Activated CD8-positive, alpha-beta memory T cell treated with anti-CD3 and anti-CD28 coated beads for 4 hours (primary cell): ENCODE data around the gene ZMIZ2.
"Not testable (repeated sequence)": the region's sequence is repeated elsewhere in the genome, so short reads cannot be mapped to it uniquely, and the experiment has no call there.

ENCODE experiments used
- DNase-seq, 2 donors: peaks; one replicate each; pipeline ENCODE4 v3.0.0-alpha.2; 2020; ENCODE audit warnings: low read depth in 2 of 2

Gene ZMIZ2

GRCh38 chr7:44727937-44728262 lies 20.7 kb upstream of the ZMIZ2 start:
- DNase-seq: no peak

- no peak for DNase-seq
Measured at GRCh38 chr7:44729949-44730590, 18.6 kb upstream of the ZMIZ2 start.

- DNase-seq: not testable (repeated sequence)
Measured at GRCh38 chr7:44732971-44733370, 15.7 kb upstream of the ZMIZ2 start.

- no peak for DNase-seq
Measured at GRCh38 chr7:44733708-44734481, 14.8 kb upstream of the ZMIZ2 start.

DNA sequence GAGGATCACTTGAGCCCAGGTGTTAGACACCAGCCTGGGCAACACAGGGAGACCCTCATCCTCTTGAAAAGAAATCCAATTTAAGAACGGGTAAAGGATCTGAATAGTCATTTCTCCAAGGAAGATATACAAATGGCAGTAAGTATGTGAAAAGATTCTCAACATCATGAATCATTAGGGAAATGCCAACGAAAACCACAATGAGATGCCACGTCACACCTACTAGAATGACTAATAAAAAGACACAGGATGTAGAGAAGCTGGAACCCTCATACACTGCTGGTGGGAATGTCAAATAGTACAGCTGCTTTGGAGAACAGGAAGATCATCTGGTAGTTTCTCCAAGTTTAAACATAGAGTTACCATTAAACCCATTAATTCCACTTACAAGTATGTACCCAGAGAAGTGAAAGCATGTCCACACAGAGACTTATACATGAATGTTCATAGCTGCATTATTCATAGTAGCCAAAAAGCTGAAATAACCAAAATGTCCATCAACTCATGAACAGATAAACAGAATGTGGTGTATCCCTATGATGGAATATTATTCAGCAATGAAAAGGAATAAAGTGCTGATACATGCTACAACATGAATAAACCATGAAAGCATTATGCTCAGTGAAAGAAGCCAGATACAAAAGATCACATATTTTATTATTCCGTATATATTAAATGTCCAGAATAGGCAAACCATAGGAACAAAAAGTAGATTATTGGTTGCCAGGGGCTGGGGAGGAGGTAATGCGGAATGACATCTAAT lies 13.1 kb upstream of the ZMIZ2 start:
- no peak for DNase-seq

GRCh38 chr7:44736896-44737295 lies 11.8 kb upstream of the ZMIZ2 start:
- no peak for DNase-seq

DNA sequence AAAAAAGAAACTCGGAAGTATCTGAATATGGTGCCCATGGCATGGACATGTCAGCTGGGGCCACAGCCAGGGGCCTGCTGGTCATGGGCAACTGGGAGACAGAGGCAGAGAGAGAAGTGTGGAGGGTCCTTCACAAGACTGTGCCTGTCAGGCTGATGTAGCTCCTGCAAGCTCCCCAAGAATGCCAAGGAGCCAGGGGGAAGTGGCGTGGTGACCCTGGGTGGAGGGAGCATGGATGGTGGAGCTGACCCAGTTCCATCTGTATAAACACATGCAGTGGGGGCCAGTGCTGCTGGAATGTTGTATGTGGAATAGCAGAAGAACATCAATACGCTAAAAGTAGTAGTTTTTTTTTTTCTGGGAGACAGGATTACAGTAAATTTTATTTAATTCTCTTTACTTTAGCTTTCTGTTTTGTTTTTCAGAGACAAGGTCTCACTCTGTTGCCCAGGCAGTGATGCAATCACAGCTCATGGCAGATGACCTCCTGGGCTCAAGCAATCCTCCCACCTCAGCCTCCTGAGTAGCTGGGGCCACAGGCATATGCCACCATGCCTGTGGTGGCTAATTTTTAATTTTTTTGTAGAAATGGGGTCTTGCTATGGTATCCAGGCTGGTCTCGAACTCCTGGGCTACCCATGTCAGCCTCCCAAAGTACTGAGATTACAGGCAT lies 10.5 kb upstream of the ZMIZ2 start:
- no peak for DNase-seq

DNA sequence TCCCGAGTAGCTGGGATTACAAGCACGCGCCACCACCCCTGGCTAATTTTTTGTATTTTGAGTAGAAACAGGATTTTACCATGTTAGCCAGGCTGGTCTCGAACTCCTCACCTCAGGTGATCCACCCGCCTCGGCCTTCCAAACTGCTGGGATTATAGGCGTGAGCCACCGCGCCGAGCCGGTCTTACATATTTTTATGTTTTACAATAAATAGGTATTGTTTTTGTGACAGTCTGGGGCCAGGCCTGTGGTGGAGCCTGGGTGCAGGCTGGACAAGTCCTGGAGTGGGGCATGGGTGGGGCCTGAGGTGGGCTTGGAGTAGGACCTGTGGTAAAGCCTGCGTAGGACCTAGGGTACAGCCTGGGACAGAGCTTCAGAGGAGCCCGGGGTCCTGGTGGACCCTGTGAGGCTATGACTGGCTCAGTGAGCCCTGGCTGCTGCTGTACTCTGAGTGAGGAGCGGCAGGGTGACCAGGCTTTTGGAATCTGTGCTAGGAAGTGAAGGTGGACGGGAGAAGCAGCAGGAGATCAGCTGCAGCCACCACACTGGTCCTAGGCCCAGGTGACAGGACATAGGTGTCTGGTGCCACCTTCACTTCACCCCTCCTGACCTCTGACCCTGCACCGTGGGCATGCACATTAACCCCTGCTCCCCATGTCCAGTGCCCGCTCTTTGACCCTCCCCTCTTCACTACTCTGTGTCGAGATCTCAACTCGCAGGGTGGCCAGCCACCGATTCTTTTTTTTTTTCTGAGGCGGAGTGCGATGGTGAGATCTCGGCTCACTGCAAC lies 9.6 kb upstream of the ZMIZ2 start:
- DNase-seq: no peak

- DNase-seq: no peak
Measured at GRCh38 chr7:44740055-44740454, 8.6 kb upstream of the ZMIZ2 start.

GRCh38 chr7:44743750-44744149 lies 4.9 kb upstream of the ZMIZ2 start:
- no peak for DNase-seq

- DNase-seq: no peak
Measured at GRCh38 chr7:44748948-44749731, 493 bp downstream of the ZMIZ2 start.

DNA sequence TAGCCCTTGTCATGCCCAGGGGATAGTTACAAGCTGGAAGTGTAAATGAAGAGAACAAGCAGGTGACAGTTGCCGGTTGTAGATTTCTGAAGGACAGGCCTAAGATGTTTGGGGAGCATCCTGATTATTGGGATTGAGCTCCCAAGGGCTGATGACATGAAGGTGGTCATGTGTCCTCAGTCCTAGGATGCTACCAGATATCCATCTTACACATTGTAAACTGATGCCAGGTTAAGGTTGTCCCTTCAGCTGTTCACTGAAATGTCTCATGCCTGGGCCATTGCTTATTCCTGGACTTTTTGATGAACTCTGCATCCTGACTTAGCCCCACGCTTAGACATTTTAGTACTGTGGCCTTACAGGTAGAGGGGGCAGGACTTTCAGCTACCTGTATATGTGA lies 1.3 kb downstream of the ZMIZ2 start:
- DNase-seq: no peak

DNA sequence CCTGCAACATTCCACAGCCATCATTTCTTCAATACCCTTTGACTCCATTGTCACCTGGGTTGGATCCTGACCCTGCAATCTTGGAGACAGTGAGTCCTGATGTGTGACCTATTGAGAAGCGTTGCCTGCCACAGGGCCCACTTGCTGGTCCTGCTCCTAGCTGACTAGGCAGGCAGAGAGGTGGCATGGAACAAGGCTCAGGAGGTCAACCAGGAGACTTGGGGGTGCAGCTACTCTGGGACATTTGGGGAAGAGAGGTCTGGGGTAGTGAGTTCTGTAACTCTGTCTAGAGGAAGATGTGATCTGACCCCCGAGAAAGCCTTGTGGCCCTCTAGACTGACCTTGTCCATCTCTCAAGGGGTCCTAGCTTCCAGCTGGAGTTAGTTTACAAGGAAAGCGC lies 1.8 kb downstream of the ZMIZ2 start:
- DNase-seq: no peak

GRCh38 chr7:44750921-44751571 lies 2.4 kb downstream of the ZMIZ2 start:
- DNase-seq: peak; percentile 24 to 44

- DNase-seq: no peak
Measured at GRCh38 chr7:44752822-44753221, 4.2 kb downstream of the ZMIZ2 start.

DNA sequence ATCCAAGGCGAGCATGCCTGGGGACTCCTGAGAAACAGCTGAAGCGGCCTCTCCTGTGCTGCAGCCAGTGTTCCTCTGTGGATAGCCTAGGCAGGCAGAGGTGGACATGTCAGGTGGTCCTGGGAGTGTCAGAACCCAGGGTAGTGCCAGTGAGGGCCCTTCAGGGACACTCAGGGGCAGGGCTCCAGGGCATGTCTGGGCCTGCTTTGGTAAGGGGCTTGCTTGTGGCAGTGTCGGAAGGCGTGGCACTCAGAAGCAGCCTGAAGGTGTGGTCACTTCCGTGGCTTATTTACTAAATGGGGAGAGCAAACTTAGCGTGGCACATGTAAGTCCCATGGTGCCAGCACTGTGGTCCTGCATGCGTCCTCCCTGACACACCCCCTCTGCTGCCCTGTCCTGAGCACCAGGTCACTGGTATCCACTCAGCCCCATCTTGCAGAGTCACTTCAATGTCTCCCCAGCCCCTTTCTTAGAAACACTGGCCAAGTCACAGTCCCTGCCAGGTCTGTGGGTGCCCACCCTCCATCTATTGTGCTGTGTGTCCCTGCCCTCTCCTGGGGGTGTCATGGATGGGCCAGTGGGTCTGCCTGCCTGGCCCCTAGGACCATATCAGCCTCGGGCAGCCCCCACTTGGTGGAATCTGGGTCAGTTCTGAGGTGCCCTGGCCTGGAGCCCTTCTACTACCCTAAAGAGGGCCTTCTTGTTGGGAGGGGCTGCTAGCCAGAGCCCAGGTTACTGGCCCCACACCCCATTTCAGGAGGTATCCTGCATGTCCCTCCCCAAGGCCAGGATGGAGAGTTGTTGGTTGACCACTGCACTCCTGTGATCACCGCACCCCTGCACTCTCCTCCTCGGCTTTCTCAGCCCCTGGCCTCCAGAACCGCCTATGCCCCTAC lies 6.4 kb downstream of the ZMIZ2 start:
- no peak for DNase-seq

GRCh38 chr7:44755698-44756627 lies 7.3 kb downstream of the ZMIZ2 start:
- no peak for DNase-seq

DNA sequence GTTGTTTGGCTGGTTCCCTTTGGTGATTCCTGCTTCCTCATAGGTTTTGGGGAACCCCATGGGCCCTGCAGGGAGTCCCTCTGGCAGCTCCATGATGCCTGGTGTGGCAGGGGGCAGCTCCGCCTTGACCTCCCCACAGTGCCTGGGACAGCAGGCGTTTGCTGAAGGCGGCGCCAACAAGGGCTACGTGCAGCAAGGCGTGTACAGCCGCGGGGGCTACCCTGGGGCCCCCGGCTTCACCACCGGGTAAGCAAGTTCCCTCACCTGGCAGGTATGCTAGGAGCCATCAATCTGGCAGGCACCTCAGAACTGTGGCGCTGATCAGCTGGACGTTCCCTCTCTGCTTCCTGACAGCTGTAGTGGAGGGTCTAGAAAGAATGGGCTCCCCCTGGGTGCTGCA lies 8.3 kb downstream of the ZMIZ2 start:
- DNase-seq: no peak
